ENCODE results near the gene MS4A18.
"Not testable (repeated sequence)": the region's sequence is repeated elsewhere in the genome, so short reads cannot be mapped to it uniquely, and the experiment has no call there.

MS4A18 gene

GRCh38 chr11:60711276-60711675 lies 13.2 kb upstream of the MS4A18 start:
- no peaks in the 10 kb centered on the region for H3K36me3 ChIP-seq (ENCODE audit: insufficient read depth)
- H3K27me3 ChIP-seq (ENCODE audit: insufficient read depth, low read depth), result no peaks in the 10 kb centered on the region
- no peaks in the 10 kb centered on the region for H4K20me1 ChIP-seq (ENCODE audit: insufficient read depth)
- no peak overlapping the region for H2AFZ ChIP-seq (ENCODE audit: low read depth)
- H3K9ac ChIP-seq, result no peak overlapping the region
- H3K4me1 ChIP-seq (ENCODE audit: low read depth, poor library complexity, severe bottlenecking), result no peaks in the 10 kb centered on the region
- H3K79me2 ChIP-seq (ENCODE audit: insufficient read depth, low read depth), result no peaks in the 10 kb centered on the region
- no peak overlapping the region for H3K4me2 ChIP-seq
- TF ChIP-seq CTCF (conservative IDR thresholded peaks at IDR 0.05; ENCODE audit: low read depth, low read length), result no peak
- H3K27ac ChIP-seq, result no peak overlapping the region
- no peak overlapping the region for H3K4me3 ChIP-seq (IDR thresholded peaks at IDR 0.05; ENCODE audit: insufficient read depth, low read depth, low read length)

GRCh38 chr11:60713423-60713822 lies 11.1 kb upstream of the MS4A18 start:
- not testable (repeated sequence) for H3K9ac ChIP-seq; H2AFZ ChIP-seq (ENCODE audit: low read depth); H3K27ac ChIP-seq; H3K79me2 ChIP-seq (ENCODE audit: insufficient read depth, low read depth); H4K20me1 ChIP-seq (ENCODE audit: insufficient read depth); H3K27me3 ChIP-seq (ENCODE audit: insufficient read depth, low read depth); H3K4me3 ChIP-seq (IDR thresholded peaks at IDR 0.05; ENCODE audit: insufficient read depth, low read depth, low read length); H3K36me3 ChIP-seq (ENCODE audit: insufficient read depth); H3K4me1 ChIP-seq (ENCODE audit: low read depth, poor library complexity, severe bottlenecking); H3K4me2 ChIP-seq

- Histone ChIP-seq H3K4me3 (IDR thresholded peaks at IDR 0.05; ENCODE audit: insufficient read depth, low read depth, low read length) (no peak overlapping the region), H4K20me1 (ENCODE audit: insufficient read depth) (no peaks in the 10 kb centered on the region), H2AFZ (ENCODE audit: low read depth) (no peak overlapping the region), H3K27me3 (ENCODE audit: insufficient read depth, low read depth) (no peaks in the 10 kb centered on the region), H3K36me3 (ENCODE audit: insufficient read depth) (no peaks in the 10 kb centered on the region), H3K27ac (no peak overlapping the region), H3K4me1 (ENCODE audit: low read depth, poor library complexity, severe bottlenecking) (no peaks in the 10 kb centered on the region), H3K9ac (no peak overlapping the region), H3K4me2 (no peak overlapping the region), H3K79me2 (ENCODE audit: insufficient read depth, low read depth) (no peaks in the 10 kb centered on the region)
- no peak for TF ChIP-seq CTCF (conservative IDR thresholded peaks at IDR 0.05; ENCODE audit: low read depth, low read length)
Observed at GRCh38 chr11:60717956-60718355, 6.6 kb upstream of the MS4A18 start.

- Histone ChIP-seq H3K4me3 (IDR thresholded peaks at IDR 0.05; ENCODE audit: insufficient read depth, low read depth, low read length) (no peak overlapping the region), H3K27ac (no peak overlapping the region), H2AFZ (ENCODE audit: low read depth) (no peak overlapping the region), H3K9ac (no peak overlapping the region), H3K79me2 (ENCODE audit: insufficient read depth, low read depth) (no peaks in the 10 kb centered on the region), H4K20me1 (ENCODE audit: insufficient read depth) (no peaks in the 10 kb centered on the region), H3K4me2 (no peak overlapping the region), H3K27me3 (ENCODE audit: insufficient read depth, low read depth) (no peaks in the 10 kb centered on the region), H3K4me1 (ENCODE audit: low read depth, poor library complexity, severe bottlenecking) (no peaks in the 10 kb centered on the region), H3K36me3 (ENCODE audit: insufficient read depth) (no peaks in the 10 kb centered on the region)
- no peak for TF ChIP-seq CTCF (conservative IDR thresholded peaks at IDR 0.05; ENCODE audit: low read depth, low read length)
Observed at GRCh38 chr11:60718524-60719316, 5.8 kb upstream of the MS4A18 start.

GRCh38 chr11:60719391-60719790 lies 5.1 kb upstream of the MS4A18 start:
- no peak overlapping the region for H3K4me3 ChIP-seq (IDR thresholded peaks at IDR 0.05; ENCODE audit: insufficient read depth, low read depth, low read length)
- no peak overlapping the region for H3K4me2 ChIP-seq
- H3K27me3 ChIP-seq (ENCODE audit: insufficient read depth, low read depth), result no peaks in the 10 kb centered on the region
- H3K79me2 ChIP-seq (ENCODE audit: insufficient read depth, low read depth), result no peaks in the 10 kb centered on the region
- no peaks in the 10 kb centered on the region for H3K36me3 ChIP-seq (ENCODE audit: insufficient read depth)
- TF ChIP-seq CTCF (conservative IDR thresholded peaks at IDR 0.05; ENCODE audit: low read depth, low read length), result no peak
- no peaks in the 10 kb centered on the region for H4K20me1 ChIP-seq (ENCODE audit: insufficient read depth)
- no peak overlapping the region for H3K27ac ChIP-seq
- H3K9ac ChIP-seq, result no peak overlapping the region
- no peak overlapping the region for H2AFZ ChIP-seq (ENCODE audit: low read depth)
- H3K4me1 ChIP-seq (ENCODE audit: low read depth, poor library complexity, severe bottlenecking), result no peaks in the 10 kb centered on the region
